Endothelial cell of umbilical vein (primary cell): ENCODE results near the gene PSIP1.

ENCODE experiments used
- POLR2AphosphoS5 ChIP-seq: IDR thresholded peaks from 2 replicates; pipeline ENCODE4 v1.6.1; 2012; ENCODE audit warnings: low read depth, mild to moderate bottlenecking, control low read depth, low read length, moderate library complexity; ENCODE audit not compliant: insufficient read depth
- TF ChIP-seq, protein P1 (sequence below), 2 donors: IDR thresholded peaks; 1 replicate in 1 of 2; 2 replicates in 1 of 2; pipeline ENCODE4 v1.5.1; 2011; ENCODE audit warnings: low read length in 2 of 2, mild to moderate bottlenecking in 2 of 2, moderate library complexity in 2 of 2, control low read depth in 1 of 2, inconsistent platforms in 1 of 2, low read depth in 1 of 2; ENCODE audit not compliant: insufficient read depth in 1 of 2; ENCODE audit errors: extremely low read depth in 1 of 2

- no peak for TF ChIP-seq POLR2AphosphoS5
- TF ChIP-seq, protein P1, sequence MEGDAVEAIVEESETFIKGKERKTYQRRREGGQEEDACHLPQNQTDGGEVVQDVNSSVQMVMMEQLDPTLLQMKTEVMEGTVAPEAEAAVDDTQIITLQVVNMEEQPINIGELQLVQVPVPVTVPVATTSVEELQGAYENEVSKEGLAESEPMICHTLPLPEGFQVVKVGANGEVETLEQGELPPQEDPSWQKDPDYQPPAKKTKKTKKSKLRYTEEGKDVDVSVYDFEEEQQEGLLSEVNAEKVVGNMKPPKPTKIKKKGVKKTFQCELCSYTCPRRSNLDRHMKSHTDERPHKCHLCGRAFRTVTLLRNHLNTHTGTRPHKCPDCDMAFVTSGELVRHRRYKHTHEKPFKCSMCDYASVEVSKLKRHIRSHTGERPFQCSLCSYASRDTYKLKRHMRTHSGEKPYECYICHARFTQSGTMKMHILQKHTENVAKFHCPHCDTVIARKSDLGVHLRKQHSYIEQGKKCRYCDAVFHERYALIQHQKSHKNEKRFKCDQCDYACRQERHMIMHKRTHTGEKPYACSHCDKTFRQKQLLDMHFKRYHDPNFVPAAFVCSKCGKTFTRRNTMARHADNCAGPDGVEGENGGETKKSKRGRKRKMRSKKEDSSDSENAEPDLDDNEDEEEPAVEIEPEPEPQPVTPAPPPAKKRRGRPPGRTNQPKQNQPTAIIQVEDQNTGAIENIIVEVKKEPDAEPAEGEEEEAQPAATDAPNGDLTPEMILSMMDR (IDR thresholded peaks at IDR 0.05; ENCODE audit: extremely low read depth in 1 of 2, insufficient read depth in 1 of 2, low read depth in 1 of 2, low read length in 2 of 2), result no peak
Observed at GRCh38 chr9:15541872-15542271, 31.1 kb upstream of the PSIP1 start.
